NCI-H1048 (cell line): ENCODE results near the gene ATP6V0A1.

Experiments used
- DNase-seq: peaks from one replicate; lab custom pipeline; 2025; lab: John Stamatoyannopoulos, UW

Gene ATP6V0A1

DNA sequence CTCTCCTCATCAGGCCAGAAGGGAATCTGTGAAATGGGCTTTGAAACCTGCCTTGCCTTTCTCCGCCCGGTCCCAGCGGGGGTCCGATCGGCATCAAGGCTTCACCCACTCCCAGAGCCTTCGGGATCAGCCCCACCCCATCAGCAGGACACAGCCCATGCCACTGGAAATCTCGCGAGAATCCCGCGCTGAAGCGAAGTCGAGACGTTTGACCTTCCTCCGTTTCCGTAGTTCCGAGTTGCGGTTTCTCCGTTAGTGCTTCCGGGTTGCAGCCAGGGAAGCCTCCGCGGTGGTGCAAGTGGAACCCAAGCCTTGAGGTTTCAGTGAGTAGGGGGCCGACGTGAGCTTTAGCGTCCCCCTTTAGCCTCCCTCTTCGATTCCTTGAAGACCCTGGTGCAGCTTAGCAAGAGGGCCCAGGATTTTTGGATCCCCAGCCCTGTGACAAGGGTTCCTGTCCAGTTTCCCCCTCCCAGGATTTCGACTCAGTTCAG lies 103.3 kb downstream of the ATP6V0A1 start, which contains the start of gene COASY:
COASY (plus strand) TSS at position 252 of the 491 bp plus-strand sequence. CDS start 475 bp downstream, outside the sequence.
- DNase-seq, result peak; percentile 90

DNA sequence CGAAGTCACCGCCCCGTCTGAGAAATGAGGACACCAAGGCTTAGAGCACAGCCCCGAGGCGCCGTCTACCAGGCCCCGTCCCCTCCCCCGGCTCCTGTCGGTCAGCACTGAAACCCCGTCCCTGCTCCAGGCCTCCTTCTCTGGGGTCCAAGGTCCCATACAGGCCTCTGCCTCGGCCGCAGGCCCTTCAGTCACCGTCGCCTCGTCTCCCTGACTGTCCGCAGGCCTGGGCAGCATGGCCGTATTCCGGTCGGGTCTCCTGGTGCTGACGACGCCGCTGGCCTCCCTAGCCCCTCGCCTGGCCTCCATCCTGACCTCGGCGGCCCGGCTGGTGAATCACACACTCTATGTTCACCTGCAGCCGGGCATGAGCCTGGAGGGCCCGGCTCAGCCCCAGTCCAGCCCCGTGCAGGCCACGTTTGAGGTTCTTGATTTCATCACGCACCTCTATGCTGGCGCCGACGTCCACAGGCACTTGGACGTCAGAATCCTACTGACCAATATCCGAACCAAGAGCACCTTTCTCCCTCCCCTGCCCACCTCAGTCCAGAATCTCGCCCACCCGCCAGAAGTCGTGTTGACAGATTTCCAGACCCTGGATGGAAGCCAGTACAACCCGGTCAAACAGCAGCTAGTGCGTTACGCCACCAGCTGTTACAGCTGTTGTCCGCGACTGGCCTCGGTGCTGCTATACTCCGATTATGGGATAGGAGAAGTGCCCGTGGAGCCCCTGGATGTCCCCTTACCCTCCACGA lies 103.9 kb downstream of the ATP6V0A1 start:
- no peak for DNase-seq

DNA sequence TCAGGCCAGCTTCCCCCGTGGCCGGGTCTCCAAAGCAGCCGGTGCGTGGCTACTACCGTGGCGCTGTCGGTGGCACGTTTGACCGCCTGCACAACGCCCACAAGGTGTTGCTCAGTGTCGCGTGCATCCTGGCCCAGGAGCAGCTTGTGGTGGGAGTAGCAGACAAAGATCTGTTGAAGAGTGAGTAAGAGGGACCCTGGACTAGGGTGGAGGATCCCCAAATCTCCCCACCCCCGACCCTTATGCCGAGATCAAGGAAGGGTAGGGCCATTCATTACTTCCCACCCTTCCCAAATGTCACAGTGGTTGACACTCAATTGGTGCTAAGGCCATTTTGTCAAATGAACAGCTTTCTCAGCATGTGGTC lies 104.4 kb downstream of the ATP6V0A1 start:
- DNase-seq, result no peak

DNA sequence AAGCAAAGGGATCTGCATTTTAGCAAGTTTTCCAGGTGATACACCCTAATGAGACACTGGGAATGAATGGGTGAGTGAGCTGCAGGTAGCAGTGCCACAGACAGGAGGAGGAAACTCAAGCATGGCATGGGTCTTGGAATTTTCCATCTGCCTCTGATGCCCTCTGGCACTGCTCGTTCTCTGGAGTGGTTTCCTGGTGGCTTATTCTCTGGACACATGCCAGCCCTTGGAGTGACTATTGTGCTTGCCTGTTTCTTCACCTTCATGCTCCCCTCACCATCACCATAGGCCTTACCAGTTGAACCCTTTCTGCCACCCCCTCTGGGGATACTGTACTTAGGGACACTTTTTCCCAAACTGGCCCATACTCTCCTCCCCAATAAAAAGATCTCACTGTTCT lies 104.9 kb downstream of the ATP6V0A1 start:
- no peak for DNase-seq

DNA sequence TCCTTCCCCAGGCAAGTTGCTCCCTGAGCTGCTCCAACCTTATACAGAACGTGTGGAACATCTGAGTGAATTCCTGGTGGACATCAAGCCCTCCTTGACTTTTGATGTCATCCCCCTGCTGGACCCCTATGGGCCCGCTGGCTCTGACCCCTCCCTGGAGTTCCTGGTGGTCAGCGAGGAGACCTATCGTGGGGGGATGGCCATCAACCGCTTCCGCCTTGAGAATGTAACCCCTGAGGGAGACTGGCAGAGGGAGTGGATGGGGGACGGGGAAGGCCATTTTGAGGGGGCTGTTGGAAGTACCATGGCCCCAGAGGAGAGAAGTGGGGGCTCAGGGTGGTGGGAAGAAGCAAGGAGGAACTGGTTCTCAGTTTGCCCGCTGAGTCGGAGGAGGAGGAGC lies 105.3 kb downstream of the ATP6V0A1 start:
- no peak for DNase-seq

DNA sequence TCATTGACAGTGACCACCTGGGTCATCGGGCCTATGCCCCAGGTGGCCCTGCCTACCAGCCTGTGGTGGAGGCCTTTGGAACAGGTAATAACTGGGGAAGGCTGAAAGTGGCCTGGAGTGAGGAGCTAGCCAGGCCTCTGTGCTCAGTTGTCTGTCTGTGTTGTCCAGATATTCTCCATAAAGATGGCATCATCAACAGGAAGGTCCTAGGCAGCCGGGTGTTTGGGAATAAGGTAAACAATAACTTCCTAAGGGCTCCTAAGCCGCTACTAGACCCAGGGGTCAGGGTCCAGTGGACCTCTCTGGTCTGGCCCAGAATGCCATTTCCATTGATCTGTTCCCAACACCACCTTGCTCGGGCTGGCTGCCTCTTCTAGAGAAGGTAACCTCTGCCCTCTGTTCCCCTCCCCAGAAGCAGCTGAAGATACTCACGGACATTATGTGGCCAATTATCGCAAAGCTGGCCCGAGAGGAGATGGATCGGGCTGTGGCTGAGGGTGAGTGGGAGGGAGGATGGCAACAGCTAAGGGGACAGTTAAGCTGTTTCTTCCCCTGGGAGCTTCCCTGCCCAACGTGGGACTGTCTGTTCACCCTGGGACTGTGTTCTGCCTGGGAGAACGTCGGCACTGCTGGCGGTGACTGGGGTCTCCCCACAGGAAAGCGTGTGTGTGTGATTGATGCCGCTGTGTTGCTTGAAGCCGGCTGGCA lies 106.3 kb downstream of the ATP6V0A1 start:
- no peak for DNase-seq

DNA sequence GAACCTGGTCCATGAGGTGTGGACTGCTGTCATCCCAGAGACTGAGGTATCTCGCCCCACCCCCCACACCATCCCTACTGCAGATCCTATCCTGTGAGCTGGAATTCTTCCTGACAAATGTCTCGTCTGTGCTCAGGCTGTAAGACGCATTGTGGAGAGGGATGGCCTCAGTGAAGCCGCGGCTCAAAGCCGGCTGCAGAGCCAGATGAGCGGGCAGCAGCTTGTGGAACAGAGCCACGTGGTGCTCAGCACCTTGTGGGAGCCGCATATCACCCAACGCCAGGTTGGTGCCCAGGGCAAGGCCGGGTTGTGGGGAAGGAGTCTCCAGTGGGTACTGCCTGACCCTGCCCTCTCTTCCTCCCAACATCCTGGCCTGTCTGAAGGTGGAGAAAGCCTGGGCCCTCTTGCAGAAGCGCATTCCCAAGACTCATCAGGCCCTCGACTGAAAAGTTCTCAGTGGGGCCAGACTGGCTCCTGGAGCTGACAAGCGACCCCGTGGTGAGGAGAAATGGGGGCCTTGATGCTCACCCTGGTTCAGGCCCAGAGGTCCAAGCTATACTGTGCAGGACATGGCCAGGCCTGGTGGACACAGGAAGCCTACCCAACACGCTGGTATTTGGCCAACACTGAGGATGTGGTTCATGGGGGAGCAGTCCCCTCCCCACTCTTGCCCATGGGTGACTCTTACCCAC lies 107.0 kb downstream of the ATP6V0A1 start:
- DNase-seq, result no peak

DNA sequence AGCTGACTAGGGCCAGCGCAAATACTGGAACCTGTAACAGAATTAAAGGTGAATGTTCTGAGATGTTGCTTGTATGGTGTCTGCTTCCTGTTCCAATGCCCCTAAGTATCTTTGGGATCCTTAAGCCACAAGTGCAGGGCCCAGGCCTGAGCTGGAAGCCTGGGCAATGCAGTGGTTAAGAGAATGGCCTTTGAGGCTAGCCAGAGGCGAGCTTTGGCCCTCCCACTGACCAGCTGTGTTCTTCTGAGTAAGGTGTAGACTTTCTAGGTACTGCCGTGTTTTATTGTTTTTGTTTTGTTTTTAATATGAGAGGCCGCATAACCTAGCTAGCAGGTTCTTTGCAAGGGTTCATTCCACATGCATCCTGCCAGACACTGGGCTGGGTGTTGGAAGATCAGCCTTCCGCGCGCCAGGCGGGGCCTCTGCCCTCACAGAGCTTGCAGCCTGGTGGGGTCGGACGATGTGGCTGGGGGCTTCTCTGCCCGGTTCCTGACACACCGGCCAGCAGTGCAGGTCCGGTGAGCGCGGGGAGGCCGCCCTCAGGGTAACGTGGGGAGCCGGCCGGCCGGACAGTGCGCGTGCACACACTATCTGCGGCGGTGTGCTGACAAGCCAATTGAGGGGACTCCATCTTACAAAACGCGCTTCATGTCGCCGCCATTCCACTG lies 107.7 kb downstream of the ATP6V0A1 start:
- DNase-seq, result no peak

DNA sequence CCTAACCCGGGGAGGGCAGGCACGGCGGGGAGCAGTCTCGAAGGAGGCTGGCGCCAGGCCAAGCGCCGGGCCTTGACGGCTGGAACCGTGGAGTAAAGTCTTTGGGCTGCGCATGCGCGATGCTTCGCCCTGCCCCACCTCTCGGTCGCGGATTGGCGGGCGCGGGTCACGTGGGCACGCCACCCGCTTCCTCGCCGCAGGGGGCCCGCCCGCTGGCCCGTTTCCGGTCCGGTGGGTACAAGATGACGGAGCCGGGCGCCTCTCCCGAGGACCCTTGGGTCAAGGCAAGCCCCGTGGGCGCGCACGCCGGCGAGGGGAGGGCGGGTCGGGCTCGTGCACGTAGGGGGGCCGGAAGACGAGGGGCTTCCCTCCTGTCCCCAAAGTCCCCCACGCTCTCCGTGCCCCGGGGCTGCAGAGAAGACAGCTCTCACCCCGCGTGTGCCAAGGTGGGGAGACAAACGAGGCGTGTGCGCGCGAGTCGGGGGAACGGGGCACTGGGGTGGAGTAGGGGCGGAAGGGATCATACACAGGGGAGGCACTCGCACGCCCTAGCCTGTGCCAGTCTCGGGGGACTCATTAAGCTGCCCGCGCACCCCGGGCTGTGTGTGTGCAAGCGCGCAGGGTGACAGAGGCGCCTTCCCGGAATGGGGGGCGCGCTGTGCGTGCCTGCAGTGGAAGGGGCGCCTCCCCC lies 108.3 kb downstream of the ATP6V0A1 start, which contains the start of gene MLX:
MLX (plus strand) TSS at position 218 of the 691 bp plus-strand sequence; CDS start at position 243, 25 bp downstream.
- peak; percentile 78 for DNase-seq

DNA sequence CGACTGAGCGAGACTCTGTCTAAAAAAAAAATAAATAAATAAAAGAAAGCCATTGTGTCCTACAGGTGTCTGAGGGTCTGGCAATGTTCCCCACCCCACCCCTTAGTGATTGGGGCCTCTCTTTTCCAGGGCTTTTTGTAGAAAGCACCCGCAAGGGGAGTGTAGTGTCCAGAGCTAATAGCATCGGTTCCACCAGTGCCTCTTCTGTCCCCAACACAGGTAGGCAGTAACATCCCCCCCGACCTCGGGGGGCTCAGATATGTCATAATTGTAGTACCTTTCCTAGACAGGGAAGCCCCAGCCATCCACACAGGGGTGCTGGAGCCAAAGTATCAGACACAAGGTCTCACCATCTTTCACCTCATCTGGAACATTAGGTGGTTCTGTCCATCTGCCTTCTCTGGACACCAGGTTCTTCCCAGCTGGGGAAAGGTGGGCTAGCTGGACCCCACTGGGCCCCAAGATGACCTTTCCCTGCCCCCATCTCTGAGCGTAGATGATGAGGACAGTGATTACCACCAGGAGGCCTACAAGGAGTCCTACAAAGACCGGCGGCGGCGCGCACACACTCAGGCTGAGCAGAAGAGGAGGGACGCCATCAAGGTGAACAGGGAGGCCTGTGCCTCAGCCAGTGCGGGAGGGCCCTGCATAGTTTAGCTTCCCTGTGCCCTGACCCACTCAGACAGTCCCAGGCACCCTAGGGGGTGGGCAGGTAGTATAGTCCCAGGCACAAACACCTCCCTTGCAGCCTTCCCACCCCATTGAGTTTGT lies 109.8 kb downstream of the ATP6V0A1 start:
- no peak for DNase-seq

DNA sequence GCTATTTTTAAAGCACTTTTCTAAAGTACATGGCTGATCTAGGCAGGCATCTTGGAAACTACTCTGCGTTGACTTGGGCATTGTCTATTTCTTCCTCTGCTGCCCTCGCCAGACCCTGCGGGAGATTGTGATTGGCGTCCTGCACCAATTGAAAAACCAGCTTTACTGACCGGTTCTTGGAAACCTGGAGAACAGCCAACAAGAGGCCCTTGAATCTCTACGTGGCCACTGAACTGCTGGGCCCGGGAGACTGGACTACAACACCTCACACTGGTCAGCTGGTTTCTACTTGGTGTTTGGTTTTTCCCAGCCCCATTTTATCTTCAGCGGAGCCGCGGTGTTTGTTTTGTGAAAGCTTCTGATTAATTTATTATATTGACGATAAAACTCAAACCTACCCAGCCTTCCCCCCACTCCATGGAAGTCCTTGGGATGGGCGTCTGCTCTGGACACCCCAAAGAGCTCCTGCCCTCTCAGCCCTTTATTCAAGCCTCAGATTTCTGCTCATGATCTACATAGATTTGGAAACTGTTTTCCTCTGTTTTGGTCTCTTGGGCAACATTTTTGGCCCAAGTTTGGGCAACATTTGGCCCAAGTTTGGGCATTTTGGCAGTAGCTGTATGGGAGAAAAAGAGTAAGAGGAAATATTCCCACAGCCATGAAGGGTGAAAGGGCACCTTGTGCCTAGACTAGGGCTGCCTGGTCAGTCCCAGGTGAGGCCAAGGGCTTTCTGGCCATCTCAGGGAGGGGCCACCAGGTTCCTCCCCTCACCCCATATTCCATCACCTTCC lies 113.0 kb downstream of the ATP6V0A1 start:
- no peak for DNase-seq
